ENCODE results near the gene ICA1L.
"Not testable (repeated sequence)": the region's sequence is repeated elsewhere in the genome, so short reads cannot be mapped to it uniquely, and the experiment has no call there.

DNA sequence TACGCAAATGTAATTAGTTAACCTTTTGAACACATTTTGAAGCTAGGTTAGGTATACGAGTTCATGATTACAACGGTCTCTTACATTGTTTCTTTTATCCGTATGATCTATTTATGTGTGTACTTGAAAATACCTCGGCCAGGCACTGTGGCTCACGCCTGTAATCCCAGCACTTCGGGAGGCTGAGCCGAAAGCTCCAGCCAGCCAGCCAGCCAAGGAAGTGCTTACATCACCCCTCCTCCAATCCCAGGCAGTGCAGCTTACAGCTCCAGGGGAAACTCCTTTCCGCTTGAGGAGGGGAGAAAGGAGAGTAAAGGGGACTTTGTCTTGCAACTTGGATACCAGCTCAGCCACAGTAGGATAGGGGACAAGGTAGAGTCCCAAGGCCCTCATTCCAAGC, 65.7 kb downstream of the ICA1L start:
- TF ChIP-seq CTCF (IDR thresholded peaks at IDR 0.05; ENCODE audit: insufficient read depth, low read depth, low read length); EZH2 (IDR thresholded peaks at IDR 0.05; ENCODE audit: insufficient read depth, low read length): not testable (repeated sequence)

Data from astrocyte (in vitro differentiated cells and primary cell).